ENCODE data around the gene TMEM139. TPM values are rescaled to one million over a fixed set of nuclear protein-coding genes. Genes with fewer than 3 reads are reported as not detected.

The TMEM139 gene
- total RNA-seq, 1 experiment from 2014 or later = 48.4 TPM

- intact Hi-C loops (cut with micrococcal nuclease; ENCODE audit: unreplicated experiment) = loop anchor here (10.0 kb wide), 1 partner anchor 252 kb away; no protein-coding TSS in a partner anchor
- DNase-seq = no peak
- BruUV-seq (replicated peaks) = no TSS peak
- no peak for TF ChIP-seq CTCF (IDR thresholded peaks at IDR 0.05; ENCODE audit: unreplicated experiment)
- Mint-ChIP-seq H3K4me1 (ENCODE audit: low read depth, unreplicated experiment) (peaks cover 45% of the 10 kb centered on the region), H3K4me3 (ENCODE audit: low read depth, unreplicated experiment) (no peak overlapping the region), H3K27ac (ENCODE audit: unreplicated experiment) (no peak overlapping the region), H3K27me3 (ENCODE audit: unreplicated experiment) (no peaks in the 10 kb centered on the region), H3K36me3 (ENCODE audit: insufficient read depth, unreplicated experiment) (no peaks in the 10 kb centered on the region), H3K9me3 (ENCODE audit: low read depth, unreplicated experiment) (no peaks in the 10 kb centered on the region)
- CTCF ChIA-PET = interaction anchor here (0.7 to 1.8 kb wide), 4 partner anchors 19 to 236 kb away, joined by 3 to 6 read pairs (median 5); no protein-coding TSS in a partner anchor
These were observed 41.6 kb upstream of the TMEM139 start for GRCh38 chr7:143243111-143243510.

- Mint-ChIP-seq H3K4me3 (ENCODE audit: low read depth, unreplicated experiment) (no peak overlapping the region), H3K27ac (ENCODE audit: unreplicated experiment) (no peak overlapping the region), H3K9me3 (ENCODE audit: low read depth, unreplicated experiment) (no peaks in the 10 kb centered on the region), H3K4me1 (ENCODE audit: low read depth, unreplicated experiment) (peaks cover 50% of the 10 kb centered on the region), H3K36me3 (ENCODE audit: insufficient read depth, unreplicated experiment) (no peaks in the 10 kb centered on the region), H3K27me3 (ENCODE audit: unreplicated experiment) (no peaks in the 10 kb centered on the region)
- CTCF ChIA-PET = interaction anchor here (0.7 to 1.8 kb wide), 4 partner anchors 19 to 237 kb away, joined by 3 to 6 read pairs (median 5); no protein-coding TSS in a partner anchor
- no peak for TF ChIP-seq CTCF (IDR thresholded peaks at IDR 0.05; ENCODE audit: unreplicated experiment)
- DNase-seq = no peak
- no TSS peak for BruUV-seq (replicated peaks)
- intact Hi-C loops (cut with micrococcal nuclease; ENCODE audit: unreplicated experiment) = loop anchor here (10.0 kb wide), 1 partner anchor 251 kb away; no protein-coding TSS in a partner anchor
These were observed 41.1 kb upstream of the TMEM139 start for GRCh38 chr7:143243614-143244013.

- no peak for DNase-seq
- no TSS peak for BruUV-seq (replicated peaks)
- CTCF ChIA-PET = interaction anchor here (1.8 kb wide), 1 partner anchor 29 kb away, joined by 6 read pairs; no protein-coding TSS in a partner anchor
- no peak overlapping the region for H3K4me3 Mint-ChIP-seq (ENCODE audit: low read depth, unreplicated experiment)
- no peak overlapping the region for H3K27ac Mint-ChIP-seq (ENCODE audit: unreplicated experiment)
- no peaks in the 10 kb centered on the region for H3K36me3 Mint-ChIP-seq (ENCODE audit: insufficient read depth, unreplicated experiment)
- H3K4me1 Mint-ChIP-seq (ENCODE audit: low read depth, unreplicated experiment) = peaks cover 57% of the 10 kb centered on the region
- H3K27me3 Mint-ChIP-seq (ENCODE audit: unreplicated experiment) = no peaks in the 10 kb centered on the region
- TF ChIP-seq CTCF (IDR thresholded peaks at IDR 0.05; ENCODE audit: unreplicated experiment) = no peak
- H3K9me3 Mint-ChIP-seq (ENCODE audit: low read depth, unreplicated experiment) = no peaks in the 10 kb centered on the region
- intact Hi-C loops (cut with micrococcal nuclease; ENCODE audit: unreplicated experiment) = loop anchor here (10.0 kb wide), 1 partner anchor 250 kb away; no protein-coding TSS in a partner anchor
These were observed 40.4 kb upstream of the TMEM139 start for GRCh38 chr7:143244321-143244720.

- Mint-ChIP-seq H3K36me3 (ENCODE audit: insufficient read depth, unreplicated experiment) (no peaks in the 10 kb centered on the region), H3K9me3 (ENCODE audit: low read depth, unreplicated experiment) (no peaks in the 10 kb centered on the region), H3K4me3 (ENCODE audit: low read depth, unreplicated experiment) (no peak overlapping the region), H3K27me3 (ENCODE audit: unreplicated experiment) (no peaks in the 10 kb centered on the region), H3K4me1 (ENCODE audit: low read depth, unreplicated experiment) (peaks cover 65% of the 10 kb centered on the region), H3K27ac (ENCODE audit: unreplicated experiment) (no peak overlapping the region)
- DNase-seq = no peak
- TF ChIP-seq CTCF (IDR thresholded peaks at IDR 0.05; ENCODE audit: unreplicated experiment) = no peak
- no TSS peak for BruUV-seq (replicated peaks)
- intact Hi-C loops (cut with micrococcal nuclease; ENCODE audit: unreplicated experiment) = loop anchor here (10.0 kb wide), 1 partner anchor 250 kb away; no protein-coding TSS in a partner anchor
- CTCF ChIA-PET = interaction anchor here (0.7 to 1.0 kb wide), 2 partner anchors 18 to 87 kb away, joined by 3 read pairs; partner anchors contain the start of gene GSTK1
These were observed 39.6 kb upstream of the TMEM139 start for GRCh38 chr7:143245123-143245522.
